Measurements from ENCODE around the gene YIPF1. TPM values are rescaled to one million over a fixed set of nuclear protein-coding genes. Genes with fewer than 3 reads are reported as not detected.
"Not testable (repeated sequence)": the region's sequence is repeated elsewhere in the genome, so short reads cannot be mapped to it uniquely, and the experiment has no call there.

YIPF1 gene
- total and polyA plus RNA-seq, 5 donors = 13.3 to 15.7 (median 15.6) TPM

DNA sequence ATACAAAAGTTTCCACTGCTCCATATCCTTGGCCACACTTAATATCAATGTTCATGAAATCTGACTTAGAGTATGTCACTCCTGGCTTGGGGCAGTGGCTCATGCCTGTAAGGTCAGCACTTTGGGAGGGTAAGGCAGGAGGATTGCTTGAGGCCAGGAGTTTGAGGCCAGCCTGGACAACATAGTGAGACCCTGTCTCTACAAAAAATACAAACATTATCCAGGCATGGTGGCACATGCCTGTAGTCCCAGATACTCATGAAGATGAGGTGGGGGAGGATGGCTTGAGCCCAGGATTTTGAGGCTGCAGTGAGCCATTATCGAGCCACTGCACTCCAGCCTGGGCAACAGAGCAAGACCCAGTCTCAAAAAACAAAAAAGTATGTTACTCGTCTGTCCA, 14.4 kb downstream of the YIPF1 start:
- not testable (repeated sequence) for DNase-seq; H3K27me3 ChIP-seq (ENCODE audit: control insufficient read depth, insufficient read depth); H3K4me1 ChIP-seq (ENCODE audit: control insufficient read depth, insufficient read depth, low read length); H3K4me3 ChIP-seq (ENCODE audit: low read length); H3K9me3 ChIP-seq (ENCODE audit: control insufficient read depth, low read length); ATAC-seq; H3K27ac ChIP-seq (ENCODE audit: low read length)
- WGBS = 99% methylated on average over 2 of the region's 2 CpGs
- intact Hi-C loops (cut with DNase I) = loop anchor here in 2 of 4 donors (5.0 to 10.0 kb wide), 2 partner anchors 72 to 930 kb away; partner anchors contain the start of genes IFT25 (in 1 of the 2), LRRC42 (in 1 of the 2) and TTC22 (in 1 of the 2)

DNA sequence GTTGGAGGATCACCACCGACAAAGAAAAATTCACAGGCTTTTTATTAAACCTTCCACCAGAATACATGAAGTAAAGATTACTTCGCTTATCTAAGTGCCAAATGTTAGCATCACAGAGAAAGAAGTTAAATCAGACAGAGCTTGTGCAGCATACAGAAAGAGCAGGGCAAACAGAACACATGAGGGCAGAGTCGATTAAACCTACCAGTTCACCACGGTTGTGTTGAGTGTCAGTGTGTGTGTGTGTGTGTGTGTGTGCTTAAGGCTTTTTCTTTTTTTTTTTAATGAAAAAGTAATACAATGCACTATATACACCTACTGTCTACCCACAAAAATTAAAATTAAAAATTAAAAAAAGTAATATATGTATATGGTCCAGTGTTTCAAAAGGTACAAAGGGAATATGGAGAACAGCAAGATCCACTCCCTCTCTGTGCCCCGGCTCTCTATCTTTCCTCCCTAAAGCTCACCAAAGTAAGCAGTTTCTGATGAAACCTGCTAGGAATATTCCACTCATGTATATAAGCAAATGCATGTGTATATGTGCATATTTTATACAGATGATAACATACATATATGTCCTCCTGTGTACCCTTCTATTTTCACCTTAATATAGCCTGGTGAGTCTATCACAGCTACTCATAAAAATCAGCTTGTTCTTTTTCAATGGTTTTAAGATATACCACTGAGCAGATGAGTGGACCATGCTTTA, 17.7 kb downstream of the YIPF1 start:
- intact Hi-C loops (cut with DNase I) = loop anchor here in 1 of 4 donors (10.0 kb wide), 1 partner anchor 933 kb away; the partner anchor contains the start of gene TTC22
- Histone ChIP-seq H3K4me3 (ENCODE audit: low read length) (no peak overlapping the region), H3K27ac (ENCODE audit: low read length) (no peak overlapping the region), H3K9me3 (ENCODE audit: control insufficient read depth, low read length) (no peaks in the 10 kb centered on the region), H3K4me1 (ENCODE audit: control insufficient read depth, insufficient read depth, low read length) (no peaks in the 10 kb centered on the region), H3K27me3 (ENCODE audit: control insufficient read depth, insufficient read depth) (no peaks in the 10 kb centered on the region)
- ATAC-seq (no peak), DNase-seq (no peak)
- 84% methylated on average over 5 of the region's 5 CpGs for WGBS

DNA sequence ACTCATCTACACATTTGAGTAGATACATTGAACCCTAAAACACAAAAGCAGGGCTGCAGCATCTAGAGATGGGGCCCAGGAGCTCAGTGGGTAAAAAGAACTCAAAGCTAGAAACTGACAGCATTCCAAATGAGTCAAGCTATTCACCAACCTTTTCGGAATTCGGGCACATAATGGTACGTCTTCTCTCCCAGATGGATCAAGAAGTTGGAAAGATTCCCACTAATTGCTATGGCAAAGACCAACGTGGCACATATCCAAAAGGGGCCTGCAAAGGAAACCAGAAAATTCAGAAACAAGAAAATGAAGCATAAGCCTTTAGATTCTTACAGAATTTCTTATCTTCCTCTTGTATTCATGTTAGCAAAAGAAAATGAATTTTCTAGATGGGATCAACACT, 18.4 kb downstream of the YIPF1 start:
- Histone ChIP-seq H3K9me3 (ENCODE audit: control insufficient read depth, low read length) (no peaks in the 10 kb centered on the region), H3K4me3 (ENCODE audit: low read length) (no peak overlapping the region), H3K4me1 (ENCODE audit: control insufficient read depth, insufficient read depth, low read length) (no peaks in the 10 kb centered on the region), H3K27me3 (ENCODE audit: control insufficient read depth, insufficient read depth) (no peaks in the 10 kb centered on the region), H3K27ac (ENCODE audit: low read length) (no peak overlapping the region)
- ATAC-seq (no peak), DNase-seq (no peak)
- intact Hi-C loops (cut with DNase I) = loop anchor here in 1 of 4 donors (10.0 kb wide), 1 partner anchor 934 kb away; the partner anchor contains the start of gene TTC22
- WGBS = 75% methylated on average over 4 of the region's 4 CpGs

GRCh38 chr1:53869454-53870117, 20.0 kb downstream of the YIPF1 start:
- H3K27ac ChIP-seq (ENCODE audit: low read length) = no peak overlapping the region
- no peaks in the 10 kb centered on the region for H3K27me3 ChIP-seq (ENCODE audit: control insufficient read depth, insufficient read depth)
- DNase-seq (no peak), ATAC-seq (no peak)
- 85% methylated on average over 11 of the region's 11 CpGs for WGBS
- no peaks in the 10 kb centered on the region for H3K9me3 ChIP-seq (ENCODE audit: control insufficient read depth, low read length)
- no peak overlapping the region for H3K4me3 ChIP-seq (ENCODE audit: low read length)
- intact Hi-C loops (cut with DNase I) = loop anchor here in 1 of 4 donors (10.0 kb wide), 1 partner anchor 935 kb away; the partner anchor contains the start of gene TTC22
- no peaks in the 10 kb centered on the region for H3K4me1 ChIP-seq (ENCODE audit: control insufficient read depth, insufficient read depth, low read length)

DNA sequence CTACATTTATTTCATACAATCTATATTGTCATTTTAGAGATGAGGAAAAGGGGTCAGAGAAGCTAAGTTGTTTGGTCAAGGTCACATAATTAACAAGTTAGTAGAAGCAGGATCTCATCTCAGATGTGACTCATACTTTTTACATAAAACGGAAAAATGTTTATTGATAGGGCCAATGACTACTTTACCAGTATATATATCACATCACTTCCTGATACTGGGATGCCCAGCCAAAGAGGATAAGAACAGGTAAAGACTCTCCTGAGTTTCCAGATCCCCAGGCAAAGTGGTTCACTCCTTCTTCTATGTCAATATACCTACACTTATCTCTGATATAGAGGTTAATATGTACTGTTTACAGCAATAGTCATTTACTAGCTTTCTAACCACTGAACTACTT, 21.0 kb downstream of the YIPF1 start:
- DNase-seq = no peak
- intact Hi-C loops (cut with DNase I) = no loop called here
- Histone ChIP-seq H3K9me3 (ENCODE audit: control insufficient read depth, low read length) (no peaks in the 10 kb centered on the region), H3K27me3 (ENCODE audit: control insufficient read depth, insufficient read depth) (no peaks in the 10 kb centered on the region), H3K27ac (ENCODE audit: low read length) (no peak overlapping the region), H3K4me3 (ENCODE audit: low read length) (no peak overlapping the region), H3K4me1 (ENCODE audit: control insufficient read depth, insufficient read depth, low read length) (no peaks in the 10 kb centered on the region)
- 92% methylated on average over 1 of the region's 1 CpG for WGBS
- no peak for ATAC-seq

DNA sequence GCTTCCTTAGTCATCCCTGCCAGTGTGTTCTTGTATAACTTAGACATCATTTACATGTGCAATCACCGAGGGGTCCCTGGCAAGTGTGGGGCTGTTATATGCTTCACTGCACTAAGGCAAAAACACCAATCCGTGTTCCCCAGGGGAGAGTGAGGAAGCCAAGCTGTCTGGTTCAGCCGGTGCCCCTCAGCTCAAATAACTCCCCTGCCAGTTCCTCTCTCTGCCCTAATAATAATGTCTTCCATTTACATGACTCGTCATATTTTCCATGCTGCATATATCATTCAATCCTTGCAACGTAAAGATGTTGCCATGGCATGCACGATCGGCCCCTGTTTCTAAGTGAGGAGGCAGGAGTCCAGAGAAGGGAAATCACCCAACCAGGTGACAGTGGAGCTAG, 27.1 kb downstream of the YIPF1 start:
- DNase-seq = no peak
- no peak overlapping the region for H3K4me3 ChIP-seq (ENCODE audit: low read length)
- 76% methylated on average over 7 of the region's 7 CpGs for WGBS

DNA sequence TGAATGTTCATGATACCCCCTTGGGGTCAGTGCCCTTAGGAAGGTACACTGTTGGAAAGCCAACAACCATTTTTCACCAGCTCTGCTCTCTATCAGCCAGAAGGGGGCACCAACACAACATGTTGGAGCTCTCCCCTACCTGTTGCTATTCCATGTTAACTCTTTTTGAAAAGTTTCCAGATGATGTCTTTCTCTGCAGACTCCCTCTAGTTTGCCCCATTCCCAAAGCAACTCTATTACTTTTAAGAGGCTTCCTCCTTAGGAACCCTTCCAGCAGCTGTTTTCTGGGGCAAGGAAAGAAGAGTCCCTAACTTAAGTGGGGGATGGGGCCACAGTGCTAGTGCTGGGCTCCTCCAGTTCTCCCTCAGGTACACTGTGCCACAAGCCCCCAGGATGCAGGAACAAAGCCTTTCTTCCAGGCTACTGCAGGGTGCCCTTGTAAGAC, 28.6 kb downstream of the YIPF1 start:
- Histone ChIP-seq H3K4me1 (ENCODE audit: control insufficient read depth, insufficient read depth, low read length) (no peaks in the 10 kb centered on the region), H3K4me3 (ENCODE audit: low read length) (no peak overlapping the region), H3K27ac (ENCODE audit: low read length) (no peak overlapping the region), H3K27me3 (ENCODE audit: control insufficient read depth, insufficient read depth) (no peaks in the 10 kb centered on the region), H3K9me3 (ENCODE audit: control insufficient read depth, low read length) (no peaks in the 10 kb centered on the region)
- intact Hi-C loops (cut with DNase I) = no loop called here
- DNase-seq (no peak), ATAC-seq (peak; percentile 63)

More for the DNA sequence above, 27.1 kb downstream of the YIPF1 start:
- Histone ChIP-seq H3K27ac (ENCODE audit: low read length) (no peak overlapping the region), H3K27me3 (ENCODE audit: control insufficient read depth, insufficient read depth) (no peaks in the 10 kb centered on the region), H3K9me3 (ENCODE audit: control insufficient read depth, low read length) (no peaks in the 10 kb centered on the region), H3K4me1 (ENCODE audit: control insufficient read depth, insufficient read depth, low read length) (no peaks in the 10 kb centered on the region)
- no peak for ATAC-seq
- intact Hi-C loops (cut with DNase I) = no loop called here

DNA sequence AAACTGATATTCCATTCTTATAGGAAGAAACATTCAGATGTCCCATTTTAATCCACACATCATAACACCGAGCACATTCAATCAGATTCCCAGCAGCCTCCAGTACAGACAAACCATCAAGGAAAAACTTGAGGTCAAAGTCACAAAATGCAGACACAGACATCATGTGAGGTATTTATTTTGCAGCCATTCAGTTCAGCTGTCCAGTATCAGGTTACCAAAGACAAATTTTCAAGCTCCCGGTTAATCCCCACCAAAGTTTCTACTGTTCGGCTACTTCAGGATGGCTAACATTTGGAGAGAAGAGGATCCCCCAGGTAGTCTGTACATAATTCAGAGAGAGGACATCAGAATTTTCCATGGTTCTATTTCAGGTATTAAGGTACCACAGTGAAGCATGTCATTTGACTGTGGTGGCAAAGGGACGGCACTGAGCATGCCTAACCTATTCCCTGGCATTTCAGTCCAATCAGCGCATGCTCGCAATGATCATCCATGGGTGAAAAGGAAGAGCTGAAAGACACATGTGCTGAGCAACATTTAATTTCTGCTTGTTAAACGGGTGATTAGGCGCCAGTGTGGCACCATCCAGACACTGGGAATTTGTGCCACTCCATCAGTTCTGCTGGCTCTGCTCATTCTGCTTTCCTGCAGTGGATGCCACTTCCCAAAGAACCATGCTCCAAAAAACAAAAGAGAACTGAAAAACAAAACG, 37.9 kb downstream of the YIPF1 start:
- intact Hi-C loops (cut with DNase I) = no loop called here
- ATAC-seq (no peak), DNase-seq (no peak)
- WGBS = 88% methylated on average over 9 of the region's 9 CpGs
- no peak overlapping the region for H3K27ac ChIP-seq (ENCODE audit: low read length)
- H3K4me3 ChIP-seq (ENCODE audit: low read length) = no peak overlapping the region
- no peaks in the 10 kb centered on the region for H3K27me3 ChIP-seq (ENCODE audit: control insufficient read depth, insufficient read depth)
- no peaks in the 10 kb centered on the region for H3K9me3 ChIP-seq (ENCODE audit: control insufficient read depth, low read length)
- no peaks in the 10 kb centered on the region for H3K4me1 ChIP-seq (ENCODE audit: control insufficient read depth, insufficient read depth, low read length)

- no peaks in the 10 kb centered on the region for H3K27me3 ChIP-seq (ENCODE audit: control insufficient read depth, insufficient read depth)
- 84% methylated on average over 7 of the region's 7 CpGs for WGBS
- no peak overlapping the region for H3K27ac ChIP-seq (ENCODE audit: low read length)
- intact Hi-C loops (cut with DNase I) = no loop called here
- DNase-seq (no peak), ATAC-seq (no peak)
- no peaks in the 10 kb centered on the region for H3K9me3 ChIP-seq (ENCODE audit: control insufficient read depth, low read length)
- H3K4me3 ChIP-seq (ENCODE audit: low read length) = no peak overlapping the region
- no peaks in the 10 kb centered on the region for H3K4me1 ChIP-seq (ENCODE audit: control insufficient read depth, insufficient read depth, low read length)
Measured at GRCh38 chr1:53850082-53850673, 39.4 kb downstream of the YIPF1 start.

DNA sequence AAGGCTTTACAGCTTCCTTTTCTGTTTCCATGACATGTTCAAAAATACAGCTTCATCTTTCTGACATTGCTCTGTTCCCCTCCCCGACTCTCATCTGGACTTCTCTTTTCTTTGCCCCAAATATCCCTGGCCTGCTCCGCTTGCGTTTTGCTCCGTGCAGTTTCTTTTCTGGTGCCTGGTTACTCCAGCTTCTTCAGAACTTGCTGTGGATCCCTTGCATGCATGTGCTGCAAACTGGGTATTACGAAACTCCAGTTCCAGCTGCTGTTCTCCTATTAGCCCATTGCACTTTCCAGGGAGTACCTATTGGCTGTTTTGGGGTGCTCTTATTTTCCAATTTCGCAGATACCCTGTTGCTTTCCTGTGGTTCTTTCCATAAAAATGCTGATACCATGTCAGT, 41.6 kb downstream of the YIPF1 start:
- no peak for DNase-seq
- intact Hi-C loops (cut with DNase I) = no loop called here
- Histone ChIP-seq H3K4me1 (ENCODE audit: control insufficient read depth, insufficient read depth, low read length) (no peaks in the 10 kb centered on the region), H3K9me3 (ENCODE audit: control insufficient read depth, low read length) (no peaks in the 10 kb centered on the region), H3K4me3 (ENCODE audit: low read length) (no peak overlapping the region), H3K27me3 (ENCODE audit: control insufficient read depth, insufficient read depth) (no peaks in the 10 kb centered on the region), H3K27ac (ENCODE audit: low read length) (no peak overlapping the region)
- 81% methylated on average over 6 of the region's 6 CpGs for WGBS
- no peak for ATAC-seq

Data from right cardiac atrium (tissue), 5 donors.